ENCODE results near the gene FALEC.
A peak's percentile ranks its signal among the peaks of the same experiment; 100 is the strongest.

The FALEC gene

DNA sequence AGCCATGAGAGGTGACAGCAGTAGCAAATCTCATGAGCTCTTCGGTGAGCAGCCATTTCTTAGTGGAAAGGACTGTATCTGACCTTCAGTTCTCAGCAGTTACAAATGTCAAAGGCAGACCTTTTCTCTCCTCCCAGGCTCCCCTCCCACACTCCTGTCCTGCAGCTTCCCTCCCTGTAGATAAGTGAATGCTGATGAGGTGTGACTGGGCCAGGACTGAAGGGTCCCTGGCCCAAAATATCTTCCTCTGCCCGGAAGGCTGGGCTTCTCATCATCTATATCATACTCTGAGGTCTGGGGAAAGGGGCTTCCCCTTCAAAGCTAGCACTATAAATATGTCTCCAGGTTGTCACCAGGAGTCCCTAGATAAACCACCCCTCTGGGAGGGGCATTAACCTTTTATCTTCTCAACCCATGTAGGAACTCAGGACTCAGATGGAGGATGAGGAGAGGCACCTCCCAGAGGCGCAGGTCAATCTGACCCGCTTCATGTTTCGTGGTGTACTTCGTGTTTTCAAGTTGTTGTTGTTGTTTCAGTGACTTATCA is 30.0 kb downstream of the FALEC start:
- intact Hi-C loops (cut with micrococcal nuclease) = no loop called here
- no peak overlapping the region for H3K27ac Mint-ChIP-seq
- no peaks in the 10 kb centered on the region for H3K9me3 Mint-ChIP-seq
- H3K4me1 Mint-ChIP-seq (ENCODE audit: low read depth) = peaks cover 10% of the 10 kb centered on the region
- H3K4me3 Mint-ChIP-seq = no peak overlapping the region
- H3K36me3 Mint-ChIP-seq (ENCODE audit: low read depth) = peaks cover 14% of the 10 kb centered on the region
- H3K27me3 Mint-ChIP-seq = peaks cover 4% of the 10 kb centered on the region

DNA sequence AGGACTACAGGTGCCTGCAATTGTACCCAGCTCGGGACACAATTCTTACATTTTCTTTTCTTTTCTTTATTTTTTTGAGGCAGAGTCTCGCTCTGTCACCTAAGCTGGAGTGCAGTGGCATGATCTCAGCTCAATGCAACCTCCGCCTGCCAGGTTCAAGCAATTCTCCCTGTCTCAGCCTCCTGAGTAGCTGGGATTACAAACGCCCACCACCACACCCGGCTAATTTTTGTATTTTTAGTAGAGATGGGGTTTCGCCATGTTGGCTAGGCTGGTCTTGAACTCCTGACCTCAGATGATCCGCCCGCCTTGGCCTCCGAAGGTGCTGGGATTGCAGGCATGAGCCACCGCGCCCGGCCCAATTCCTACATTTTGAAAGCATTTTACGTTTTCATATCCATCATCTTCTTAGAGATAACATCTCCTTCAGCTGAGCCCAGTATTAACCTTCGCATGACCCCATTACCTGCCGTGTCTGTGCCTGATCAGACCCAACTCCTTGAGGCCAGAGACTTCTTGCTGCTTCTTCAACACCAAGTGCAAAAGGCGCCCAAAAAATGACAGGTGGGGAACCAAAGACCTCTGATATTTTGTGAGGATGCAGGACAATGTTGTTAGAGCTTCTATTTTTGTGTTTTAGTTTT is 30.9 kb downstream of the FALEC start:
- intact Hi-C loops (cut with micrococcal nuclease) = no loop called here
- Mint-ChIP-seq H3K27ac (no peak overlapping the region), H3K9me3 (no peaks in the 10 kb centered on the region), H3K27me3 (peaks cover 4% of the 10 kb centered on the region), H3K4me3 (no peak overlapping the region), H3K36me3 (ENCODE audit: low read depth) (peaks cover 22% of the 10 kb centered on the region), H3K4me1 (ENCODE audit: low read depth) (peaks cover 16% of the 10 kb centered on the region)

DNA sequence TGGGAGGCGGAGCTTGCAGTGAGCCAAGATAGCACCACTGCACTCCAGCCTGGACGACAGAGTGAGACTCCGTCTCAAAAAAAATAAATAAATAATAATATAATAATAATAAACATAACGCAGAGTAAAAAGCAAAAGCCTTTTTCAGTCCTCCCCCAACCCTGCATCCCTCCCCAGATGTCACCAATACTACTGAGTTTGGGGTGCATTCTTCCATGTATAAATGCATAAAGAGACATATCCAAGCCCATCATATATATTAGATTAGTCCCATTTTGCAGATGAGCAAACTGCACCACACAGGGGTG is 32.7 kb downstream of the FALEC start:
- Mint-ChIP-seq H3K36me3 (ENCODE audit: low read depth) (peaks cover 37% of the 10 kb centered on the region), H3K4me3 (peak overlapping the region; percentile 75), H3K27ac (peak overlapping the region; percentile 99), H3K9me3 (no peaks in the 10 kb centered on the region), H3K27me3 (peaks cover 4% of the 10 kb centered on the region), H3K4me1 (ENCODE audit: low read depth) (peaks cover 29% of the 10 kb centered on the region)
- intact Hi-C loops (cut with micrococcal nuclease) = no loop called here

DNA sequence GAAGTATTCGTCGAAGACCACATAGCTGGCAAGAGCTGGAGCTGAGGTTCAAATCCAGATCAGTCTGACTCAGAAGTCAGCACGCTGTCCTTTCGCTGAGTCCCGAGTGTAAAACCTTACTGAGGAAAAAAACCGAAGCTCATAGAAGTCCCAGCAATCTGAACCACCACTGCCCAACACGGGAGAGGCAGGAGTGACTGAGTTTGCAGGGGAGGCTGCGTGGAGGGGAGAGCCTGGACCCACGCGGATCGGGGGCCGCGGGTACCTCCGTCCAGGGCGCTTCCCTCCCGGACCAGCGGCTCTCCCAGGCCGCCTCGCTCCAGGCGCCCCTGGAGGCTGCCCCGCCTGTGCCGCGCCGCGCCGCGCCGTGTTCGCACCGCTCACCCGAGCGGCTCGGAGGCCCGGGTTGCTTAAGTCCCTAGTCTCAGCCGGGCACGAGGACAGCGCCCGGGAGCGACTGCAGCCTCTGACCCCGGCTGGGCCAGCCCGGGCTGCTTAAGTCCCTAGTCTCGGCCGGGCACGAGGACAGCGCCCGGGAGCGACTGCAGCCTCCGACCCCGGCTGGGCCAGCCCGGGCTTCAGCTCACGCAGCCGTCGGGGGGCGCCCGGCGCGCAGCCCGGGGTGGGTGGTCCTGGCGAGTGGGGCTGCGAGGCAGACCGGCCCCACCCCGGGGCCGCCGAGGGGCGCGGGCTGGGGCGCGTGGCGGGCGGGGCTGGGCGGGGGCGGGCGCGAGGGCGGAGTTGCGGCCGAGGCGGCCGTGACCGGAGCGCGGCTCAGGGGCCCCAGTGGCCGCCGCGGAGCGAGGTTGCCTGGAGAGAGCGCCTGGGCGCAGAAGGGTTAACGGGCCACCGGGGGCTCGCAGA is 33.3 kb downstream of the FALEC start, which contains the start of gene ADAMTSL4:
Gene ADAMTSL4 (plus strand): TSS at position 777 of the 864 bp plus-strand sequence. CDS start 2,881 bp downstream, outside the sequence.
- intact Hi-C loops (cut with micrococcal nuclease) = no loop called here
- peak within 1 kb of the TSS; percentile 99 for H3K27ac Mint-ChIP-seq
- H3K4me1 Mint-ChIP-seq (ENCODE audit: low read depth) = peaks cover 35% of the 10 kb centered on the region
- H3K27me3 Mint-ChIP-seq = peaks cover 4% of the 10 kb centered on the region
- no peaks in the 10 kb centered on the region for H3K9me3 Mint-ChIP-seq
- peaks cover 43% of the 10 kb centered on the region for H3K36me3 Mint-ChIP-seq (ENCODE audit: low read depth)
- peak within 1 kb of the TSS; percentile 99 for H3K4me3 Mint-ChIP-seq

DNA sequence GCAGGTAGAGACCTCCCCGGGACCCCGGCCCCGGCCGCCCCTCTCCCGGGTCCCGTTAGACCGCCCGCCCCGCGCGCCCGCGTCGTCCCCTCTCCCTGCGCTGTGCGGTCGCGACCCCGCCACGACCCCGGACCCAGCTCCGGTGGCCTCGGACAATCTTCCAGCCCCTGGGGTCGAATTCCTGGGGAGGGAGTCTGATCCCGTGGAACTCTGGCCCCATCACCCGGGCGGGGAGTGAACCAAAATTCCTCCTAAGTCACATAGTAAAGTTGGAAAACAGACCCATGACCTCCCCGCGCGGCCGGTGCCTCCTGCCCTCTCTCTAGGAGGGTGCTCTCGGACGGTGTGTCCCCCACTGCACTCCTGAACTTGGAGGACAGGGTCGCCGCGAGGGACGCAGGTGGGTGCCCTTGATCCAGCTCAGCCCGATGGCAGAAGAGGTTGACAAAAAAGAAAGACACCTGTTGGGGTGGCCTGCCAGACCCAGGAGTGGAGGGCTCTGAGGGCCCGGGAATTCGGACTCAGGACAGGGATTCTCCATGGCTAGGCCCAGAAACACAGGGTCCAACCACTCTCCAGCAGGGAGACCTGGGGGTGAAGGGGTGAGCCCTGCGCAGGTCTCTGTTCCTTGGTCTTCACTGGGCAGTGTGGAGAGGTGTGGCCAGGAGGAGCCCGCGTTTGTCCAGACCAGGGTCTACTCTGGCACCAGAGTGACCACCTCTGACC is 34.1 kb downstream of the FALEC start:
- Mint-ChIP-seq H3K4me1 (ENCODE audit: low read depth) (peaks cover 43% of the 10 kb centered on the region), H3K36me3 (ENCODE audit: low read depth) (peaks cover 51% of the 10 kb centered on the region), H3K4me3 (peak overlapping the region; percentile 99), H3K9me3 (no peaks in the 10 kb centered on the region), H3K27ac (peak overlapping the region; percentile 99), H3K27me3 (peaks cover 4% of the 10 kb centered on the region)
- intact Hi-C loops (cut with micrococcal nuclease) = loop anchor here (5.0 kb wide), 1 partner anchor 87 kb away; no protein-coding TSS in a partner anchor

DNA sequence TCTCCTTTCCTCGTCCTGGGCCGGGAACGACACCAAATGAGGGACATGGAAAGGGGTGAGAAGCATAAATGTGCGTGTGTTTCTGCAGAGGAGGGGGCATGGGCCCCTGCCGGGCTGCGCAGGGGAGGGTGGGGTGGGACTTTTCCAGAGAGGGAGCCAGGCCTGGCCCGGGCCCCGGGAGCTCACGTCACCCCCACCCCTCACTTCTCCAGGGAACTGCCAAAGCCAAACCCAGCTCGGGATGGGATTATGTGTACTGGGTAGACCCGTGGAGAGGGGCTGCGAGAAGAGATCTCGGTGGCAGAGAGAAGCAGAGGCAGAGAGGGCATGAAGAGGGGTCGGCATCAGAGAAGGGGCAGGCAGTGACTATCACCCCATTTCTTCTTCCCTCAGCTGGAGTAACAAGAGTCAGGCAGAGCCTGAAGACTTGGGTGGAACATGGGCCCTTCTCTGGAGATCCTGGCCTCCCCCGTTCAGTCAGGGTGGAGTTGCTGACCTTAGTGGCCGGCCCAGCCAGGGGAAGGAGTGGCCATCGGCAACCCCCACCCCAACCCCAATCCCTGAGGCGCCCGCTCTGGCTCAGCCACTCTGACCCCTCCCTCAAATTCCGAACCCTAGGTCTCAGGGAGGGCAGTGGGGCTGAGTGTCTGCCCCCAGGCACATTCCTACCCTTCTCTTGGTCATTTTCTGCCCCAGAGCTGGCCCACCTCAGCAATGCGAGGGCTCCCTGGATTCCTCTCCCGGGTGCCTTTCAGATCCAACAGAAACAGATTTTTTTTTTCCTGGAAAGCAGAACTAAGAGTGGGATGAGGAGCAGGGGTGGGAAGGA is 34.9 kb downstream of the FALEC start:
- peak overlapping the region; percentile 99 for H3K4me3 Mint-ChIP-seq
- intact Hi-C loops (cut with micrococcal nuclease) = loop anchor here (5.0 kb wide), 1 partner anchor 88 kb away; no protein-coding TSS in a partner anchor

DNA sequence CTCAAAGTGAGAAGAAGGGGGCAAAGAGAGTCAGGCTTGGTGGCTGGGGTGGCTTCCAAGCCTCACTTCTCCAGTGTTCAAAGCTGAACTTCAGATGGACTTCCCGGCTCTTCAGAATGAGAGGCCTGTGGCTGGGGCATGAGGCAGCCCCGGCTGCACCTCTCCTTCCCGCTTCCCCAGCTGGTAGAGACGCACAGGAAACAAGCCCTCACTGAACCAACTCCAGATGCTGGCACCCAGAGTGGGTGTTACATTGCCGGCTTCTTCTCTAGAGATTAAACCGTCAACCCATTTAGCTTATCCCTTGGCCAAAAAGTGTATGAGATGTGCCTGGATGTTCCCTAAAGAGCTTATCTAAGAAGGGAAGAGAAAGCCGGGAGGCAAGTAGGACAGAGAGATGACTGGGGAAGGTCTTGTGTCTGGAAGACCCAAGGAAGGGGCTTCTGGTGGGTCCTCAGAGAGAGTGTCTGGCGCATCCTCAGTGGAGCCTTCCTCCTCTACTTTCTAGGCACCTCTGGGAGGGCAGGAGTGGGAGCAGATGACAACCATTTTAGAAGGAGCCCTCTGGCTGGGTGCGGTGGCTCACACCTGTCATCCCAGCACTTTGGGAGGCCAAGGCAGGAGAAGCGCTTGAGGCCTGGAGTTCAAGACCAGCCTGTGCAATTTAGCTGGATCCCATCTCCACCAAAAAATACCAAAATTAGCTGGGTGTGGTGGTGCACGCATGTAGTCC is 35.7 kb downstream of the FALEC start:
- intact Hi-C loops (cut with micrococcal nuclease) = loop anchor here (5.0 kb wide), 1 partner anchor 89 kb away; no protein-coding TSS in a partner anchor
- peaks cover 54% of the 10 kb centered on the region for H3K4me1 Mint-ChIP-seq (ENCODE audit: low read depth)
- H3K27me3 Mint-ChIP-seq = peaks cover 2% of the 10 kb centered on the region
- peak overlapping the region; percentile 99 for H3K27ac Mint-ChIP-seq
- no peaks in the 10 kb centered on the region for H3K9me3 Mint-ChIP-seq
- peak overlapping the region; percentile 99 for H3K4me3 Mint-ChIP-seq
- H3K36me3 Mint-ChIP-seq (ENCODE audit: low read depth) = peaks cover 66% of the 10 kb centered on the region

More for the DNA sequence above, 34.9 kb downstream of the FALEC start:
- Mint-ChIP-seq H3K27ac (peak overlapping the region; percentile 99), H3K9me3 (no peaks in the 10 kb centered on the region), H3K4me1 (ENCODE audit: low read depth) (peaks cover 49% of the 10 kb centered on the region), H3K27me3 (peaks cover 4% of the 10 kb centered on the region), H3K36me3 (ENCODE audit: low read depth) (peaks cover 59% of the 10 kb centered on the region)

DNA sequence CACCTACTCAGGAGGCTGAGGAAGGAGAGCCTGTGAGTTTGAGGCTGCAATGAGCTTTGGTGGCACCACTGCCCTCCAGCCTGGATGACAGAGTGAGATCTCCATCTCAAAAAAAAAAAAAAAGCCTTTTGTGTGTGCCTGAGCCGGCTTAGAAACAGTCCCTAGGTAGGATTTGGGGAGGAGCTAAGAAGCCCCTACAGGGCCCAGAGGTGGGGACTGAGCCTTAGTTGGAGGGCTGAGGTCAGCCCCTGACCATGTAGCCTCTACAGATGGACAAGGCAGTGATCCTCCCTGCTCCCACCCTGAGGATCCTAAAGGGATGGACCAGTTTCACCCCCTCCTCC is 36.2 kb downstream of the FALEC start:
- Mint-ChIP-seq H3K27me3 (no peaks in the 10 kb centered on the region), H3K4me1 (ENCODE audit: low read depth) (peaks cover 59% of the 10 kb centered on the region), H3K36me3 (ENCODE audit: low read depth) (peaks cover 72% of the 10 kb centered on the region), H3K4me3 (peak overlapping the region; percentile 99), H3K9me3 (no peaks in the 10 kb centered on the region), H3K27ac (peak overlapping the region; percentile 99)
- intact Hi-C loops (cut with micrococcal nuclease) = loop anchor here (1.0 to 5.0 kb wide), 2 partner anchors 10 to 89 kb away; no protein-coding TSS in a partner anchor

DNA sequence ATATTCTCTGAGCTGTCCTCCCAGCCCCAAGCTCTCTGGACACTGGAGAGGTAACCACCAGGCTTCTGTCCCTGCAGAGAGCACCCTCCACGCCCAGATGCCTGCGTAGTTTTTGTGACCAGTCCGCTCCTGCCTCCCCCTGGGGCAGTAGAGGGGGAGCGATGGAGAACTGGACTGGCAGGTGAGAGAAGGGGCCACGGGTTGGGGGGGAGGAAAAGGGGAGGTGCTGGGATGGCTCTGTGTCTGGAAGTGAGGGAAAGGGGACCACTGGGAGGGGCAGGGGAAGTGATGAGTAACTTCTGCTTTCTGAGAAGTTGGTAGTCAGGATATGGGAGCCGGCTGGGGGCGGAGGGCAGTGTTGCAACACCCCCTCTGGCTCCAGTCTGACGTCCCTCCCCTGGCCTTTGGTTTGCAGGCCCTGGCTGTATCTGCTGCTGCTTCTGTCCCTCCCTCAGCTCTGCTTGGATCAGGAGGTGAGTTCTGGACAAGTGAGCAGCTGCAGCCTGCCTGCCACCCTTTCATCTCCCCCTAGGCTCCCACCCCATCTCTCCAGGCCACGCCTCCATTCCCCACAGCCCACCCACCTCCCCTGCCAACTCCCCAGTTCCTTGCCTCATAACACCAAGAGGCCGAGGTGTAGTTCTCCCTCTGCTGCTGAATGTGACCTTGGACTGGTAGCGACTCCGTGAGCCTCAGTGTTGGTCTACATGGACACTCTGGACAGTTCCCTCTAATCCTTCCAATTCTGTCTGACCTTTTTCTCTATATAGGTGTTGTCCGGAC is 36.8 kb downstream of the FALEC start:
- H3K4me1 Mint-ChIP-seq (ENCODE audit: low read depth) = peaks cover 65% of the 10 kb centered on the region
- no peaks in the 10 kb centered on the region for H3K9me3 Mint-ChIP-seq
- peak overlapping the region; percentile 99 for H3K4me3 Mint-ChIP-seq
- H3K27ac Mint-ChIP-seq = peak overlapping the region; percentile 99
- intact Hi-C loops (cut with micrococcal nuclease) = loop anchor here (1.0 to 5.0 kb wide), 2 partner anchors 9 to 90 kb away; no protein-coding TSS in a partner anchor
- no peaks in the 10 kb centered on the region for H3K27me3 Mint-ChIP-seq
- H3K36me3 Mint-ChIP-seq (ENCODE audit: low read depth) = peaks cover 77% of the 10 kb centered on the region

DNA sequence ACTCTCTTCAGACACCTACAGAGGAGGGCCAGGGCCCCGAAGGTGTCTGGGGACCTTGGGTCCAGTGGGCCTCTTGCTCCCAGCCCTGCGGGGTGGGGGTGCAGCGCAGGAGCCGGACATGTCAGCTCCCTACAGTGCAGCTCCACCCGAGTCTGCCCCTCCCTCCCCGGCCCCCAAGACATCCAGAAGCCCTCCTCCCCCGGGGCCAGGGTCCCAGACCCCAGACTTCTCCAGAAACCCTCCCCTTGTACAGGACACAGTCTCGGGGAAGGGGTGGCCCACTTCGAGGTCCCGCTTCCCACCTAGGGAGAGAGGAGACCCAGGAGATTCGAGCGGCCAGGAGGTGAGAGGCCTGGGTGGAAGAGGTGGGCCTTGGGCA is 37.3 kb downstream of the FALEC start:
- H3K36me3 Mint-ChIP-seq (ENCODE audit: low read depth) = peaks cover 83% of the 10 kb centered on the region
- H3K27ac Mint-ChIP-seq = peak overlapping the region; percentile 99
- H3K4me1 Mint-ChIP-seq (ENCODE audit: low read depth) = peaks cover 71% of the 10 kb centered on the region
- intact Hi-C loops (cut with micrococcal nuclease) = loop anchor here (1.0 to 5.0 kb wide), 2 partner anchors 8 to 91 kb away; no protein-coding TSS in a partner anchor
- no peaks in the 10 kb centered on the region for H3K9me3 Mint-ChIP-seq
- H3K4me3 Mint-ChIP-seq = peak overlapping the region; percentile 99
- H3K27me3 Mint-ChIP-seq = no peaks in the 10 kb centered on the region

DNA sequence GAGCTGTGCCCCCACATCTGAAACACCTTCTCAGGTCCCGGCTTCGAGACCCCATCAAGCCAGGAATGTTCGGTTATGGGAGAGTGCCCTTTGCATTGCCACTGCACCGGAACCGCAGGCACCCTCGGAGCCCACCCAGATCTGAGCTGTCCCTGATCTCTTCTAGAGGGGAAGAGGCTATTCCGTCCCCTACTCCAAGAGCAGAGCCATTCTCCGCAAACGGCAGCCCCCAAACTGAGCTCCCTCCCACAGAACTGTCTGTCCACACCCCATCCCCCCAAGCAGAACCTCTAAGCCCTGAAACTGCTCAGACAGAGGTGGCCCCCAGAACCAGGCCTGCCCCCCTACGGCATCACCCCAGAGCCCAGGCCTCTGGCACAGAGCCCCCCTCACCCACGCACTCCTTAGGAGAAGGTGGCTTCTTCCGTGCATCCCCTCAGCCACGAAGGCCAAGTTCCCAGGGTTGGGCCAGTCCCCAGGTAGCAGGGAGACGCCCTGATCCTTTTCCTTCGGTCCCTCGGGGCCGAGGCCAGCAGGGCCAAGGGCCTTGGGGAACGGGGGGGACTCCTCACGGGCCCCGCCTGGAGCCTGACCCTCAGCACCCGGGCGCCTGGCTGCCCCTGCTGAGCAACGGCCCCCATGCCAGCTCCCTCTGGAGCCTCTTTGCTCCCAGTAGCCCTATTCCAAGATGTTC is 38.0 kb downstream of the FALEC start:
- intact Hi-C loops (cut with micrococcal nuclease) = loop anchor here (5.0 kb wide), 1 partner anchor 91 kb away; no protein-coding TSS in a partner anchor
- peaks cover 77% of the 10 kb centered on the region for H3K4me1 Mint-ChIP-seq (ENCODE audit: low read depth)
- peak overlapping the region; percentile 99 for H3K4me3 Mint-ChIP-seq
- no peaks in the 10 kb centered on the region for H3K27me3 Mint-ChIP-seq
- H3K9me3 Mint-ChIP-seq = no peaks in the 10 kb centered on the region
- H3K27ac Mint-ChIP-seq = peak overlapping the region; percentile 99
- H3K36me3 Mint-ChIP-seq (ENCODE audit: low read depth) = peaks cover 90% of the 10 kb centered on the region
